ENCODE results near the gene RCAN2.

GRCh38 chr6:46451343-46451742, 39.9 kb downstream of the RCAN2 start:
- TF ChIP-seq ZFP30 (CRISPR knock-in tag; IDR thresholded peaks at IDR 0.05), result no peak
- no peak for TF ChIP-seq RARB (CRISPR knock-in tag; IDR thresholded peaks at IDR 0.05)
- no peak for TF ChIP-seq PATZ1 (CRISPR knock-in tag; IDR thresholded peaks at IDR 0.05; ENCODE audit: borderline replicate concordance)
- no peak for TF ChIP-seq ISL1 (CRISPR knock-in tag; IDR thresholded peaks at IDR 0.05)
- TF ChIP-seq TSHZ2 (CRISPR knock-in tag; IDR thresholded peaks at IDR 0.05), result no peak
- no peak for TF ChIP-seq PPARA (CRISPR knock-in tag; IDR thresholded peaks at IDR 0.05; ENCODE audit: borderline replicate concordance)
- TF ChIP-seq ZNF565 (CRISPR knock-in tag; conservative IDR thresholded peaks at IDR 0.05; ENCODE audit: low read depth), result no peak
- TF ChIP-seq BACH2 (CRISPR knock-in tag; IDR thresholded peaks at IDR 0.05; ENCODE audit: borderline replicate concordance), result no peak

Data from SK-N-SH treated with all-trans-retinoic acid at 6 μM for 48 hours (cell line).